Epidermal melanocyte (primary cell): ENCODE measurements around the gene ARHGEF3.

Experiments
- DNase-seq: peaks from one replicate; pipeline ENCODE4 v3.0.0; 2011; ENCODE audit warnings: low spot score; ENCODE audit not compliant: insufficient read length

Gene ARHGEF3

GRCh38 chr3:56795097-56795828 lies 6.5 kb downstream of the ARHGEF3 start:
- DNase-seq: no peak

GRCh38 chr3:56792193-56792592 lies 9.6 kb downstream of the ARHGEF3 start:
- no peak for DNase-seq

GRCh38 chr3:56790016-56790821 lies 11.5 kb downstream of the ARHGEF3 start:
- no peak for DNase-seq

GRCh38 chr3:56789076-56789475 lies 12.7 kb downstream of the ARHGEF3 start:
- DNase-seq: no peak

GRCh38 chr3:56788521-56788920 lies 13.2 kb downstream of the ARHGEF3 start:
- no peak for DNase-seq

GRCh38 chr3:56787784-56788256 lies 13.9 kb downstream of the ARHGEF3 start:
- DNase-seq: no peak

- no peak for DNase-seq
These were observed 14.4 kb downstream of the ARHGEF3 start for GRCh38 chr3:56787258-56787775.

GRCh38 chr3:56785499-56785898 lies 16.2 kb downstream of the ARHGEF3 start:
- DNase-seq: no peak

GRCh38 chr3:56784448-56785001 lies 17.2 kb downstream of the ARHGEF3 start:
- no peak for DNase-seq

GRCh38 chr3:56783644-56784447 lies 17.9 kb downstream of the ARHGEF3 start:
- DNase-seq: no peak

- DNase-seq: no peak
These were observed 18.8 kb downstream of the ARHGEF3 start for GRCh38 chr3:56782906-56783305.

- DNase-seq: no peak
These were observed 19.5 kb downstream of the ARHGEF3 start for GRCh38 chr3:56782215-56782614.

GRCh38 chr3:56781762-56782161 lies 20.0 kb downstream of the ARHGEF3 start:
- DNase-seq: no peak

GRCh38 chr3:56780936-56781335 lies 20.8 kb downstream of the ARHGEF3 start:
- no peak for DNase-seq

- no peak for DNase-seq
These were observed 22.9 kb downstream of the ARHGEF3 start for GRCh38 chr3:56778893-56779292.

GRCh38 chr3:56776556-56776950 lies 25.2 kb downstream of the ARHGEF3 start:
- no peak for DNase-seq

- DNase-seq: no peak
These were observed 25.8 kb downstream of the ARHGEF3 start for GRCh38 chr3:56775838-56776555.

GRCh38 chr3:56775445-56775837 lies 26.3 kb downstream of the ARHGEF3 start:
- DNase-seq: no peak

- DNase-seq: no peak
These were observed 27.8 kb downstream of the ARHGEF3 start for GRCh38 chr3:56773986-56774385.
